Heart left ventricle (tissue), 16 donors: ENCODE data around the gene TRIM67. TPM values are rescaled to one million over a fixed set of nuclear protein-coding genes. Genes with fewer than 3 reads are reported as not detected.

ENCODE experiments used
- ATAC-seq, 4 donors: fragments of 200-7000 bp; cut with Tn5 transposase; one replicate each; pipeline ENCODE4 v1.9.1; 2020 to 2022; ENCODE audit warnings: moderate library complexity in 4 of 4, mild to moderate bottlenecking in 3 of 4, moderate number of reproducible peaks in 1 of 4
- DNase-seq, 5 donors: peaks; one replicate each; pipeline ENCODE4 v3.0.0-alpha.2; 2020
- H3K27ac ChIP-seq, 12 donors: fragments of 200-600 bp; sonication (generic) in 4 of 12; one replicate each; pipeline versions ENCODE4 v1.5.0 to v1.8.0; 2016 to 2022; ENCODE audit warnings: mild to moderate bottlenecking in 2 of 12
- H3K27me3 ChIP-seq, 9 donors: fragments of 200-600 bp; sonication (generic) in 2 of 9; one replicate each; pipeline versions ENCODE4 v1.5.1 to v1.8.0; 2016 to 2022; ENCODE audit warnings: mild to moderate bottlenecking in 3 of 9
- H3K36me3 ChIP-seq, 9 donors: fragments of 200-600 bp; sonication (generic) in 2 of 9; one replicate each; pipeline versions ENCODE4 v1.5.0 to v1.8.0; 2018 to 2022; ENCODE audit warnings: mild to moderate bottlenecking in 2 of 9
- H3K4me1 ChIP-seq, 12 donors: fragments of 200-600 bp; sonication (generic) in 4 of 12; one replicate each; pipeline versions ENCODE4 v1.5.0 to v1.8.0; 2016 to 2022; ENCODE audit warnings: mild to moderate bottlenecking in 3 of 12
- H3K4me3 ChIP-seq, 12 donors: fragments of 200-600 bp; sonication (generic) in 4 of 12; one replicate each; pipeline versions ENCODE4 v1.5.0 to v1.8.0; 2017 to 2022; ENCODE audit warnings: mild to moderate bottlenecking in 9 of 12, moderate library complexity in 4 of 12
- H3K9me3 ChIP-seq, 12 donors: fragments of 200-600 bp; sonication (generic) in 4 of 12; one replicate each; pipeline versions ENCODE4 v1.5.0 to v1.8.0; 2016 to 2022; ENCODE audit warnings: mild to moderate bottlenecking in 1 of 12
- POLR2A ChIP-seq, 2 donors: fragments of 450-650 bp; IDR thresholded peaks; one replicate each; pipeline ENCODE4 v1.6.1; 2017; ENCODE audit warnings: antibody characterized with exemption in 2 of 2, mild to moderate bottlenecking in 2 of 2, moderate library complexity in 2 of 2
- WGBS, 4 donors: extraction: QIAGEN DNeasy Blood & Tissue Kit in 2 of 4; methylation state at CpG; one replicate each; pipeline versions ENCODE4 v1.1.5 to v1.1.7; 2013 to 2018; 5-methylcytosine and 5-hydroxymethylcytosine counted together
- intact Hi-C, 10 donors: fragments of 100-400 bp; cut with DNase I; formaldehyde crosslinking; loops; one replicate each; pipeline versions ENCODE4 v1.11.1 to v1.14.2; 2022
- polyA plus RNA-seq, 2 donors: library from polyadenylated mRNA; stranded (reverse); fragments of 200-250 nt; gene quantifications; one replicate each; pipeline ENCODE4 v1.2.3, GENCODE V29; 2013
- total RNA-seq, 9 donors: library from RNA; depleted of rRNA in 2 of 9; stranded (reverse); fragments of >200 nt in 2 of 9; fragmentation: NEBNext Ultra II Directional in 3 of 9; extraction: Animal tissue kit (Norgen Biotek cat#: 25700) in 3 of 9; gene quantifications; one replicate each; pipeline versions ENCODE4 v1.1.0 to v1.2.4, GENCODE V29; 2016 to 2023
- TF ChIP-seq, protein P1 (sequence below), 12 donors: fragments of 200-600 bp; sonication (generic) in 4 of 12; IDR thresholded peaks; one replicate each; pipeline versions ENCODE4 v1.5.0 to v1.8.0; 2018 to 2022; ENCODE audit warnings: antibody characterized with exemption in 12 of 12, mild to moderate bottlenecking in 5 of 12
- donor health status: ischemic (EF 13 %, LVEDD 7.1; RV severe dilation, severe dysfunction).
- donor health status: healthy with polysubstance abuse.
- donor health status: DM: no; HTN: yes; CAD: no.
- donor health status: DM: no; HTN: no; CAD: no.
- donor health status: ischemic (EF 25% LVEDD 6.9; RV normal size, moderate dysfunction).
- donor health status: ischemic (EF 25% LVEDD 5.7; RV mildly dilated, moderate dysfunction).
- donor health status: healthy.
- donor health status: DM: yes; HTN: yes; CAD: no.
- donor health status: ischemic (EF 35%, LVEDD 5.7; RV mildly dilated, moderate dysfunction).
- donor health status: nonischemic (EF 11% LVEDD 7.7; RV severe dilation, severe dysfunction).
- donor health status: DM: yes; HTN: yes; CAD: no.
- donor health status: PGD.
- donor health status: ischemic (EF 29% LVEDD 5.4; RV normal size, mild dysfunction).
- donor health status: nonischemic (EF 23%, LVEDD 6.1; RV moderate dilation, normal function).

Gene TRIM67
- total and polyA plus RNA-seq, 11 donors = 0.12 to 0.16 (median 0.13) TPM; not detected in 8

DNA sequence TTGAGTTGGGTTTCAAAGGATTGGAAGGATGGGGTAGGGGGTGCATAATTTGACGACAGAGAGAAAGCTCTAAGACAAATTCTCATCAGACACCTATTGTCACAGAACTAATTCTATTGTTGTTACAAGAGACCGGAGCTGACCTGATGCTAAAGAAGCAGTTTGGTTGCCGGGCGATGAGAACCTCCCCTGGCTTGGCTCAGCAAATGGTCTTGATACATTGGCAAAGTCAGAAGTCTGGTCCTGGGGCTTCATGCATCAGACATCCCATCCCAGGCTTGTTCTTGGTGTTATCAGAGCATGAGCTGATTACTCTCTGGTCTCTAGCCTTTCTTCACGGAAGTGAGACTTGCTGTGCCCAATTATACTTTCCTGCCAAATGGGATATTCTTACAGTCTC, 15.4 kb downstream of the TRIM67 start:
- Histone ChIP-seq H3K4me1 (no peaks in the 10 kb centered on the region), H3K27me3 (peaks cover 0 to 17% (median 0%) of the 10 kb centered on the region in 9 donors), H3K4me3 (no peak overlapping the region), H3K9me3 (peaks cover 0 to 11% (median 0%) of the 10 kb centered on the region in 12 donors), H3K27ac (no peak overlapping the region), H3K36me3 (no peaks in the 10 kb centered on the region)
- intact Hi-C loops = no loop called here
- no peak for DNase-seq
- TF ChIP-seq POLR2A (IDR thresholded peaks at IDR 0.05) = no peak
- TF ChIP-seq, protein P1, sequence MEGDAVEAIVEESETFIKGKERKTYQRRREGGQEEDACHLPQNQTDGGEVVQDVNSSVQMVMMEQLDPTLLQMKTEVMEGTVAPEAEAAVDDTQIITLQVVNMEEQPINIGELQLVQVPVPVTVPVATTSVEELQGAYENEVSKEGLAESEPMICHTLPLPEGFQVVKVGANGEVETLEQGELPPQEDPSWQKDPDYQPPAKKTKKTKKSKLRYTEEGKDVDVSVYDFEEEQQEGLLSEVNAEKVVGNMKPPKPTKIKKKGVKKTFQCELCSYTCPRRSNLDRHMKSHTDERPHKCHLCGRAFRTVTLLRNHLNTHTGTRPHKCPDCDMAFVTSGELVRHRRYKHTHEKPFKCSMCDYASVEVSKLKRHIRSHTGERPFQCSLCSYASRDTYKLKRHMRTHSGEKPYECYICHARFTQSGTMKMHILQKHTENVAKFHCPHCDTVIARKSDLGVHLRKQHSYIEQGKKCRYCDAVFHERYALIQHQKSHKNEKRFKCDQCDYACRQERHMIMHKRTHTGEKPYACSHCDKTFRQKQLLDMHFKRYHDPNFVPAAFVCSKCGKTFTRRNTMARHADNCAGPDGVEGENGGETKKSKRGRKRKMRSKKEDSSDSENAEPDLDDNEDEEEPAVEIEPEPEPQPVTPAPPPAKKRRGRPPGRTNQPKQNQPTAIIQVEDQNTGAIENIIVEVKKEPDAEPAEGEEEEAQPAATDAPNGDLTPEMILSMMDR (IDR thresholded peaks at IDR 0.05) = no peak
- ATAC-seq = no peak
- WGBS, 4 donors = 52 to 62% (median 57%) methylated on average over 5 of the region's 5 CpGs

DNA sequence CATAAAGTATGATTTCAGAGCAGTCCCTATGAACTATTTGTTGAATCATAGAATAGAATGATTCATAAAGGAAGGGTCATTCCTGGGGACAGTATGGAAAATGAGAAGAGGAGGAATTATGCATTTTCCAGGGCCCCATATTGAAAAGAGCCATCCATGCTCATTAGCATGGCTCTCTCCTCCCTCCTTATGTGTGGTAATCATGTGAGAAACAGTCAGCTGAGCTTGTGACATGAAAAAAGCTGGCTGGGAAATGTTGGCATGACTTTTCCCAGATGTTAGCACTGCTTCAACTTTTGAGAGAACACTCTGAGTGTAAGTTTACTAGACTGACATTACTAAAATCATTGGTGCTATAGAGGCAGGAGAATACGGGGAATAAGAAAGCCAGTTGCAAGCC, 16.1 kb downstream of the TRIM67 start:
- Histone ChIP-seq H3K27me3 (peaks cover 0 to 17% (median 2%) of the 10 kb centered on the region in 9 donors), H3K27ac (no peak overlapping the region), H3K9me3 (peaks cover 0 to 11% (median 0%) of the 10 kb centered on the region in 12 donors), H3K36me3 (no peaks in the 10 kb centered on the region), H3K4me1 (no peaks in the 10 kb centered on the region), H3K4me3 (no peak overlapping the region)
- DNase-seq (no peak), ATAC-seq (no peak)
- 61 to 92% (median 73%) methylated on average over 1 of the region's 1 CpG for WGBS, 4 donors
- no peak for TF ChIP-seq POLR2A (IDR thresholded peaks at IDR 0.05)
- TF ChIP-seq, protein P1 (IDR thresholded peaks at IDR 0.05) = no peak
- intact Hi-C loops = no loop called here

DNA sequence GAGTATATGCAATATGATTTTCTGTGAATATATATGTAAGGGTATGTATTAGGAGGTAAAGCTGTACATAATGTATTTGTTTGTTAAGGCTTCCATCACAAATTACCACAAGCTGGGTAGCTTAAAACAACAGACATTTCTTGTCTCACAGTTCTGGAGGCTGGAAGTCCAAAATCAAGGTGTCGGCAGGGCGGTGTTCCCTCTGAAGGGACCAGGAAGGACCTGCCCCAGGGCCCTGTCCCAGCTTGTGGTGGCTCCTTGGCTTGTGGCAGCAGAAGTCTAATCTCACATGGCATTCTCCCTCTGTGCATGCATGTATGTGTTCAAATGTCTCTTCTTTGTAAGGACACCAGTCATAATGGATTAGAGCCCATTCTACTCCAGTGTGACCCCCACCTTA, 17.1 kb downstream of the TRIM67 start:
- ATAC-seq (no peak), DNase-seq (no peak)
- Histone ChIP-seq H3K27me3 (peaks cover 0 to 17% (median 2%) of the 10 kb centered on the region in 9 donors), H3K4me1 (no peaks in the 10 kb centered on the region), H3K36me3 (no peaks in the 10 kb centered on the region), H3K27ac (no peak overlapping the region), H3K4me3 (no peak overlapping the region), H3K9me3 (peaks cover 0 to 11% (median 0%) of the 10 kb centered on the region in 12 donors)
- WGBS, 4 donors = 89 to 98% (median 97%) methylated on average over 2 of the region's 2 CpGs
- intact Hi-C loops = no loop called here
- TF ChIP-seq, protein P1 (IDR thresholded peaks at IDR 0.05) = no peak

DNA sequence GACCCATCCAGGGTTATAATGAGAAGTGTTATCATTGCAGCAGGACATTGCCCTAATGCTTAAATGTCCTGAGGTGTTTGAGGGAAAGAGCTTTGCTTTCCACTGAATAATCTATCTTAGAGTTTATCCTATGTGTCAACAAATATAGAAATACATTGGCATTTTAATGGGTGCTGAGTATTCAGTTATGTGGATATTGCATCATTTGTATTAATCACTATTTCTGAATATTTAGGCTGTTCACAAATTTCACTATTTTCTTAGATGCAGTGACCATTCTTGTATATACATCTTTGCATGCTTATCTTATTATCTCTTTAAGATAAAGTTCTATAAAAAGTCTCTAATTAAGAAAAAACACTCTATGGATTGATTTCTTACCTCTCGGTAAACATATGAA, 18.2 kb downstream of the TRIM67 start:
- intact Hi-C loops = no loop called here
- WGBS, 4 donors = 97 to 100% (median 98%) methylated on average over 1 of the region's 1 CpG
- H3K36me3 ChIP-seq = no peaks in the 10 kb centered on the region
- peaks cover 0 to 11% (median 0%) of the 10 kb centered on the region in 12 donors for H3K9me3 ChIP-seq
- H3K4me3 ChIP-seq = no peak overlapping the region
- no peaks in the 10 kb centered on the region for H3K4me1 ChIP-seq
- ATAC-seq = no peak
- peaks cover 0 to 14% (median 2%) of the 10 kb centered on the region in 9 donors for H3K27me3 ChIP-seq
- TF ChIP-seq POLR2A (IDR thresholded peaks at IDR 0.05) = no peak
- TF ChIP-seq, protein P1 (IDR thresholded peaks at IDR 0.05) = no peak
- H3K27ac ChIP-seq = no peak overlapping the region
- no peak for DNase-seq
